Keratinocyte (primary cell): ENCODE data around the gene TRMT112. TPM values are rescaled to one million over a fixed set of nuclear protein-coding genes. Genes with fewer than 3 reads are reported as not detected.

ENCODE experiments used
- DNase-seq: peaks from one replicate; pipeline ENCODE4 v3.0.0-alpha.2; 2011; ENCODE audit warnings: low read depth, missing footprints, low spot score
- FAIRE-seq: peaks from 2 replicates; lab custom pipeline; 2011; peaks lifted over from hg19 to GRCh38; lab: Jason Lieb, UNC
- H2AFZ ChIP-seq: 2 replicates; pipeline ENCODE4 v1.6.0; 2012; ENCODE audit warnings: low read length, control low read depth, inconsistent platforms; ENCODE audit not compliant: control insufficient read depth
- H3K27ac ChIP-seq: 2 replicates; pipeline ENCODE4 v1.5.1; 2011; ENCODE audit warnings: low read length; ENCODE audit not compliant: control insufficient read depth, insufficient read depth
- H3K27me3 ChIP-seq: 3 replicates; pipeline ENCODE4 v1.6.0; 2011; ENCODE audit warnings: low read length; ENCODE audit not compliant: control insufficient read depth, insufficient read depth; ENCODE audit errors: extremely low read depth
- H3K36me3 ChIP-seq, 2 experiments: 2 replicates in 1 of 2; 3 replicates in 1 of 2; pipeline ENCODE4 v1.5.1; 2011; ENCODE audit warnings: low read length in 2 of 2, mild to moderate bottlenecking in 1 of 2; ENCODE audit not compliant: control insufficient read depth in 2 of 2, insufficient read depth in 2 of 2; ENCODE audit errors: extremely low read depth in 1 of 2
- H3K4me1 ChIP-seq: 3 replicates; pipeline ENCODE4 v1.5.1; 2011; ENCODE audit warnings: low read length; ENCODE audit not compliant: control insufficient read depth, insufficient read depth; ENCODE audit errors: extremely low read depth
- H3K4me2 ChIP-seq: 3 replicates; pipeline ENCODE4 v1.6.0; 2011; ENCODE audit warnings: low read depth, low read length; ENCODE audit not compliant: control insufficient read depth, insufficient read depth; ENCODE audit errors: extremely low read depth
- H3K4me3 ChIP-seq, 3 experiments: fragments of 200-600 bp in 1 of 3; sonication (generic) in 1 of 3; 2 replicates in 2 of 3; 3 replicates in 1 of 3; pipeline ENCODE4 v1.5.1; 2011 to 2016; ENCODE audit warnings: low read length in 3 of 3, mild to moderate bottlenecking in 3 of 3, control low read depth in 2 of 3, inconsistent platforms in 1 of 3, low read depth in 1 of 3, mixed read lengths in 1 of 3, mixed run types in 1 of 3, moderate library complexity in 1 of 3; ENCODE audit not compliant: control insufficient read depth in 2 of 3, insufficient read depth in 2 of 3; ENCODE audit errors: extremely low read depth in 1 of 3
- H3K79me2 ChIP-seq: 2 replicates; pipeline ENCODE4 v1.6.0; 2012; ENCODE audit warnings: low read length; ENCODE audit not compliant: control insufficient read depth, insufficient read depth
- H3K9ac ChIP-seq: 3 replicates; pipeline ENCODE4 v1.6.0; 2011; ENCODE audit warnings: low read length; ENCODE audit not compliant: control insufficient read depth, insufficient read depth; ENCODE audit errors: extremely low read depth
- H3K9me1 ChIP-seq: 3 replicates; pipeline ENCODE4 v1.6.0; 2011; ENCODE audit warnings: low read length; ENCODE audit not compliant: control insufficient read depth, insufficient read depth; ENCODE audit errors: extremely low read depth
- H3K9me3 ChIP-seq: 2 replicates; pipeline ENCODE4 v1.5.1; 2012; ENCODE audit warnings: low read depth, low read length; ENCODE audit not compliant: control insufficient read depth
- H4K20me1 ChIP-seq: 3 replicates; pipeline ENCODE4 v1.6.0; 2011; ENCODE audit warnings: low read length; ENCODE audit not compliant: control insufficient read depth, insufficient read depth; ENCODE audit errors: extremely low read depth
- EZH2 ChIP-seq: IDR thresholded peaks from one replicate; pipeline ENCODE4 v1.6.1; 2012; ENCODE audit warnings: inconsistent platforms, mild to moderate bottlenecking, low read length, moderate library complexity
- dilution Hi-C: fragments of 300-500 bp; cut with MboI; formaldehyde crosslinking; loops from one replicate; pipeline ENCODE4 v1.7.0; 2020; ENCODE audit warnings: low sequenced_read_pairs; ENCODE audit not compliant: extremely low pct_ligation_motif_present
- polyA plus RNA-seq, 5 experiments: library from polyadenylated mRNA; depleted of rRNA in 3 of 5; stranded (reverse) in 3 of 5; stranded (forward) in 1 of 5; unstranded in 1 of 5; fragments of >200 nt; gene quantifications; 1 replicate in 1 of 5; 2 replicates in 3 of 5; 3 replicates in 1 of 5; pipeline versions ENCODE4 v1.2.1 to v1.2.3, GENCODE V29; 2011 to 2012; ENCODE audit warnings: missing spikeins in 2 of 5, low read depth in 1 of 5, low replicate concordance in 1 of 5
- TF ChIP-seq, protein P1 (sequence below), 3 experiments: IDR thresholded peaks in 1 of 3; conservative IDR thresholded peaks in 1 of 3; optimal IDR thresholded peaks in 1 of 3; 2 replicates in 2 of 3; 3 replicates in 1 of 3; pipeline versions ENCODE3 to v1.5.1; 2011; ENCODE audit warnings: low read length in 3 of 3, mild to moderate bottlenecking in 3 of 3, moderate library complexity in 2 of 3, control low read depth in 1 of 3, inconsistent platforms in 1 of 3; ENCODE audit not compliant: insufficient read depth in 2 of 3; ENCODE audit errors: extremely low read depth in 1 of 3

TRMT112 gene
- polyA plus RNA-seq, 1 donor (not counting 4 experiments of a cell fraction or from before 2014, with no cell fraction given): 408 TPM

DNA sequence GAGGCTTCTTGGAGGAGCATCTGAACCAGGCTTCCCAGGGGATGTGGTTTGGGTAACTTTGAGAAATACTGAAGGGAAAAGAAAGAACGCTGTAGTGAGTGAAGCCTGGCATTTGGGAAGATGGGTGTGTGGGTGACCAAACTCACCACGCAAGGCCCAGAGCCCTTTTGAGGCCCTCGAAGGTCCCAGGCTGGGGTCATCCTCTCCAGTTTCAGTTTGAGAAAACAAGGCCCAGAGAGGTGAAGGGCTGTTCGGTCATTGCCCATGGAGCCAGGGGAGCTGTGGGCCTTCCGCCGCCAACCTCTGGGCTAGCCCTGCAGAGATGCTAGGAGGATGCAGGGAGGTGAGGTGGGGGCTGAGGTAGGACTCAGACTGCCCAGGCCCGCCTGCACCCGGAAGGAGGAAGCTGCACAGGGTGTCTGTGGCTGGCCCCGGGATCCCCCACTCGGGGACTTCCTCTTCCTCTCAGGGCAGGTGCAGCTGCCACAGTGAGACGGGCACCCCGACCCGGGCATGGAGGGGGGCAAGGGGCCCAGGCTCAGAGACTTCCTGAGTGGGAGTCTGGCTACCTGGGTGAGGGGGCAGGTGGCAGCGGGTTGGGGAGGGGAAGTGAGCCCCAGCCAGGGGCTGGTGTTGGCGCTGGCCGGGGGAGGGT lies 22.5 kb upstream of the TRMT112 start, which contains the start of gene CCDC88B:
TSS of gene CCDC88B (plus strand) at position 451 of the 655 bp plus-strand sequence. CDS start at position 514, 63 bp downstream.
- Histone ChIP-seq H2AFZ (no peak within 1 kb of the TSS), H3K27ac (no peak within 1 kb of the TSS), H3K4me2 (no peak within 1 kb of the TSS), H3K4me3 (no peak within 1 kb of the TSS), H3K36me3 (no peaks in the 10 kb centered on the region), H3K4me1 (peaks cover 16% of the 10 kb centered on the region), H3K79me2 (no peaks in the 10 kb centered on the region), H3K9ac (no peak within 1 kb of the TSS), H3K27me3 (no peaks in the 10 kb centered on the region), H4K20me1 (no peaks in the 10 kb centered on the region), H3K9me1 (no peaks in the 10 kb centered on the region), H3K9me3 (no peaks in the 10 kb centered on the region)
- DNase-seq (no peak), FAIRE-seq (no peak)
- dilution Hi-C loops: no loop called here
- no peak for TF ChIP-seq EZH2

DNA sequence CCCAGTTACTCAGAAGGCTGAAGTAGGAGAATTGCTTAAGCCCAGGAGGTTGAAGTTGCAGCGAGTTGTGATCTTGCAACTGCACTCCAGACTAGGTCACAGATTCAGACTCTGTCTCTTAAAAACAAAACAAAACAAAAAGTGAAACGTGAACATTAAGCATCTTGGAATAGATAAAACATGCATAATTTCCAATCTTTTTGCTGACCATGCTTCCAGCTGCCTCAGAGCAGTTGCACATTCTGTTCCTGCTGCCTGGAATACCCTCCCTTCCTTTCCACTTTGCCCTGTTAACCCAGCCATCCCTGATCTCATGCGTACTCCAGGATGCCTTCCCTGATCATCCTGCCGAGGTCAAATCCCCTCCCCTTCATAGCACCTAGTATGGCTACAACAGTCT lies 21.9 kb upstream of the TRMT112 start:
- no peaks in the 10 kb centered on the region for H3K79me2 ChIP-seq
- DNase-seq (no peak), FAIRE-seq (no peak)
- H4K20me1 ChIP-seq: no peaks in the 10 kb centered on the region
- TF ChIP-seq, protein P1, sequence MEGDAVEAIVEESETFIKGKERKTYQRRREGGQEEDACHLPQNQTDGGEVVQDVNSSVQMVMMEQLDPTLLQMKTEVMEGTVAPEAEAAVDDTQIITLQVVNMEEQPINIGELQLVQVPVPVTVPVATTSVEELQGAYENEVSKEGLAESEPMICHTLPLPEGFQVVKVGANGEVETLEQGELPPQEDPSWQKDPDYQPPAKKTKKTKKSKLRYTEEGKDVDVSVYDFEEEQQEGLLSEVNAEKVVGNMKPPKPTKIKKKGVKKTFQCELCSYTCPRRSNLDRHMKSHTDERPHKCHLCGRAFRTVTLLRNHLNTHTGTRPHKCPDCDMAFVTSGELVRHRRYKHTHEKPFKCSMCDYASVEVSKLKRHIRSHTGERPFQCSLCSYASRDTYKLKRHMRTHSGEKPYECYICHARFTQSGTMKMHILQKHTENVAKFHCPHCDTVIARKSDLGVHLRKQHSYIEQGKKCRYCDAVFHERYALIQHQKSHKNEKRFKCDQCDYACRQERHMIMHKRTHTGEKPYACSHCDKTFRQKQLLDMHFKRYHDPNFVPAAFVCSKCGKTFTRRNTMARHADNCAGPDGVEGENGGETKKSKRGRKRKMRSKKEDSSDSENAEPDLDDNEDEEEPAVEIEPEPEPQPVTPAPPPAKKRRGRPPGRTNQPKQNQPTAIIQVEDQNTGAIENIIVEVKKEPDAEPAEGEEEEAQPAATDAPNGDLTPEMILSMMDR (optimal IDR thresholded peaks at IDR 0.05 in 1 of 3, IDR thresholded peaks at IDR 0.05 in 1 of 3, conservative IDR thresholded peaks at IDR 0.05 in 1 of 3; ENCODE audit: extremely low read depth in 1 of 3, insufficient read depth in 2 of 3, low read length in 3 of 3): no peak
- no peak for TF ChIP-seq EZH2
- dilution Hi-C loops: no loop called here
- no peak overlapping the region for H2AFZ ChIP-seq
- H3K4me1 ChIP-seq: peaks cover 16% of the 10 kb centered on the region
- H3K9me3 ChIP-seq: no peaks in the 10 kb centered on the region
- no peaks in the 10 kb centered on the region for H3K27me3 ChIP-seq
- no peak overlapping the region for H3K4me2 ChIP-seq
- H3K27ac ChIP-seq: no peak overlapping the region
- no peaks in the 10 kb centered on the region for H3K9me1 ChIP-seq
- H3K36me3 ChIP-seq: no peaks in the 10 kb centered on the region
- H3K9ac ChIP-seq: no peak overlapping the region
- H3K4me3 ChIP-seq: no peak overlapping the region
